Measurements from ENCODE around the gene PRKACA.

Gene PRKACA

DNA sequence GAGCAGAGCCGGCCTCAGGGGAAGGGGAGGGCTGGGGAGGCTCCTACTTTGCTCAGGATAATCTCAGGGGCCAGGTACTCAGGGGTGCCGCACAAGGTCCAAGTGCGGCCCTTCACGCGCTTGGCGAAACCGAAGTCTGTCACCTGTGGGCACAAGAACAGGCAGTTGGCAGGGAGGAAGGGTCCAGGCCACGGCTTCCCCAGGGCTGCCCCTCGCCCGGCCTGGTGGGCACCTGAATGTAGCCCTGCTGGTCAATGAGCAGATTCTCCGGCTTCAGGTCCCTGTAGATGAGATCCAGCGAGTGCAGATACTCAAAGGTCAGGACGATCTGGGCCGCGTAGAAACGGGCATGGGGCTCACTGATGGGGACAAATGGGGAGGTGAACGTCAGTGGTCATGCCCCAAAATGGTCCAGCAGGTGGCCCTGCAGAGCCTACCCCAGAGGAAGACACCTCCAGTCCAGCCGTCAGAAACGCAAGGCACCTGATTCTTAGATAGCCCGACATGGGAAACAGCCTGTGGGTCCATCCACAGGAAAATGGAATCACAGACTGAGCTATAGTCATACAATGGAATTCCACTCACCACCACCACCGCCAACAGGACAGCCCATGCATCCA is 19.9 kb downstream of the PRKACA start:
- peaks cover 13% of the 10 kb centered on the region for H3K36me3 ChIP-seq (ENCODE audit: control insufficient read depth, low read length)
- no peaks in the 10 kb centered on the region for H3K27me3 ChIP-seq (ENCODE audit: control insufficient read depth, low read length)
- H4K20me1 ChIP-seq (ENCODE audit: control insufficient read depth, insufficient read depth, low read depth, low read length) = no peaks in the 10 kb centered on the region
- no peak overlapping the region for H3K27ac ChIP-seq (ENCODE audit: low read depth, low read length)
- no peak overlapping the region for H3K4me2 ChIP-seq (ENCODE audit: low read length)
- no peaks in the 10 kb centered on the region for H3K79me2 ChIP-seq (ENCODE audit: control insufficient read depth, low read length)
- no peak overlapping the region for H3K4me3 ChIP-seq (ENCODE audit: low read length)
- H3K4me1 ChIP-seq (ENCODE audit: control insufficient read depth, low read length) = no peaks in the 10 kb centered on the region; the same call in 1 of the 2 replicates
- no peak for TF ChIP-seq EZH2phosphoT487 (IDR thresholded peaks at IDR 0.05; ENCODE audit: borderline replicate concordance, low read length)
- TF ChIP-seq, protein P1, sequence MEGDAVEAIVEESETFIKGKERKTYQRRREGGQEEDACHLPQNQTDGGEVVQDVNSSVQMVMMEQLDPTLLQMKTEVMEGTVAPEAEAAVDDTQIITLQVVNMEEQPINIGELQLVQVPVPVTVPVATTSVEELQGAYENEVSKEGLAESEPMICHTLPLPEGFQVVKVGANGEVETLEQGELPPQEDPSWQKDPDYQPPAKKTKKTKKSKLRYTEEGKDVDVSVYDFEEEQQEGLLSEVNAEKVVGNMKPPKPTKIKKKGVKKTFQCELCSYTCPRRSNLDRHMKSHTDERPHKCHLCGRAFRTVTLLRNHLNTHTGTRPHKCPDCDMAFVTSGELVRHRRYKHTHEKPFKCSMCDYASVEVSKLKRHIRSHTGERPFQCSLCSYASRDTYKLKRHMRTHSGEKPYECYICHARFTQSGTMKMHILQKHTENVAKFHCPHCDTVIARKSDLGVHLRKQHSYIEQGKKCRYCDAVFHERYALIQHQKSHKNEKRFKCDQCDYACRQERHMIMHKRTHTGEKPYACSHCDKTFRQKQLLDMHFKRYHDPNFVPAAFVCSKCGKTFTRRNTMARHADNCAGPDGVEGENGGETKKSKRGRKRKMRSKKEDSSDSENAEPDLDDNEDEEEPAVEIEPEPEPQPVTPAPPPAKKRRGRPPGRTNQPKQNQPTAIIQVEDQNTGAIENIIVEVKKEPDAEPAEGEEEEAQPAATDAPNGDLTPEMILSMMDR (IDR thresholded peaks at IDR 0.05; ENCODE audit: low read depth, low read length, poor library complexity, severe bottlenecking) = peak; percentile 20
- H3K9me3 ChIP-seq (ENCODE audit: control insufficient read depth, insufficient read depth, low read length) = peaks cover 9% of the 10 kb centered on the region
- H3F3A ChIP-seq (ENCODE audit: control insufficient read depth, insufficient read depth) = no peaks in the 10 kb centered on the region
- no peaks in the 10 kb centered on the region for H3K9me2 ChIP-seq (replicated peaks; ENCODE audit: control insufficient read depth, low read length)

DNA sequence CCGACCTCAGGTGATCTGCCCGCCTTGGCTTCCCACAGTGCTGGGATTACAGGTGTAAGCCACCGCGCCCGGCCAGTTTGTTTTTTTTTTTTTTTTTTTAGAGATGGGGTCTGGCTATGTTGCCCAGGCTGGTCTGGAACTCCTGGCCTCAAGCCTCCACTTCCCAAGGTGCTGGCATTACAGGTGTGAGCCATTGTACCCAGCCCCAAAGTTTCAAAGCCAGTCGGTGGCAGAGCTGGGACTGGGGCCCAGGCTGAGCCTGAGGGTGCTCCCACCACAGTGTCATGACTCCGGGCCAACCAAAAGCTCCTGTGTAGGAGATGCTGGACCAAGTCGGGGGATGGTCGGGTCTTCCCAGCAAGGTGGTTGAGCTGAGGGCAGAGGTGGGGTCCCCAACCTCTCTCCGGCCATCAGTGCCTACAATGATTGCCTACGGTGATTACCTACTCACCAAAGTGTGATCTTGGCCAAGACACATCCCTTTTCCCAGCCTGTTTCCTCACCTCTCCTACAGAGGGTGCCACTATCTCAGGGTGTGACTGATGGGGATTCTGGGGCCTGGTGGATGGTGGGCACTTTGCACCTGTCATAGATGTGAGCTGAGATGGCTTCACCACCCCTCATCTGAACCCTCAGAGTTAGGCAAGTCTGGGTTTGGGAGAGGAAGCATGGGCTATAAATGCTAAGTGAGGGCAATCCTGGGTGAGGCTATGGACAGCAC is 21.1 kb downstream of the PRKACA start:
- no peak for TF ChIP-seq EZH2phosphoT487 (IDR thresholded peaks at IDR 0.05; ENCODE audit: borderline replicate concordance, low read length)
- TF ChIP-seq, protein P1 (IDR thresholded peaks at IDR 0.05; ENCODE audit: low read depth, low read length, poor library complexity, severe bottlenecking) = peak; percentile 18
- no peaks in the 10 kb centered on the region for H4K20me1 ChIP-seq (ENCODE audit: control insufficient read depth, insufficient read depth, low read depth, low read length)
- H3K27me3 ChIP-seq (ENCODE audit: control insufficient read depth, low read length) = no peaks in the 10 kb centered on the region
- H3K4me3 ChIP-seq (ENCODE audit: low read length) = no peak overlapping the region
- peaks cover 9% of the 10 kb centered on the region for H3K9me3 ChIP-seq (ENCODE audit: control insufficient read depth, insufficient read depth, low read length)
- no peaks in the 10 kb centered on the region for H3K9me2 ChIP-seq (replicated peaks; ENCODE audit: control insufficient read depth, low read length)
- H3F3A ChIP-seq (ENCODE audit: control insufficient read depth, insufficient read depth) = 0 out of 2 replicates have a peak, but pooled peaks cover 4% of the 10 kb centered on the region
- no peaks in the 10 kb centered on the region; the same call in 1 of the 2 replicates for H3K79me2 ChIP-seq (ENCODE audit: control insufficient read depth, low read length)
- H3K27ac ChIP-seq (ENCODE audit: low read depth, low read length) = no peak overlapping the region
- H3K4me2 ChIP-seq (ENCODE audit: low read length) = no peak overlapping the region
- peaks cover 13% of the 10 kb centered on the region for H3K36me3 ChIP-seq (ENCODE audit: control insufficient read depth, low read length)
- peaks cover 8% of the 10 kb centered on the region for H3K4me1 ChIP-seq (ENCODE audit: control insufficient read depth, low read length)

DNA sequence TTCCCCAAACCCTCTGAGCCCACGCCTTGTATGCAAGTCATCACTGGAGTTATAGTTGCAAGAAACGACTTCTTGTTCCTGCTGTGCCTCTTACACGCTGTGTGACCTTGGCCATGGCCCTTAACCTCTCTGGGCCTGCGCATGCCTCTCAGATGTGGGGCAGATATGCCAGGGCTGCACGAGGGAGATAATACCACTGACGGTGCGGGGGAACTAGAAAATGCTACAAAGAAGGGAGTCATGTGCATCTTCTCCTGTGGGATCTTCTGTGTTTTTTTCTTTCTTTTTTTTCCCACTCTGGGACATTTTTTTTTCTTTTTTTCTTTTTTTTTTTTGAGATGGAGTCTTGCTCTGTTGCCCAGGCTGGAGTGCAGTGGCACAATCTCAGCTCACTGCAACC is 22.7 kb downstream of the PRKACA start:
- Histone ChIP-seq H3K79me2 (ENCODE audit: control insufficient read depth, low read length) (no peaks in the 10 kb centered on the region; the same call in 1 of the 2 replicates), H3K4me2 (ENCODE audit: low read length) (no peak overlapping the region), H3K36me3 (ENCODE audit: control insufficient read depth, low read length) (peaks cover 11% of the 10 kb centered on the region), H3K27me3 (ENCODE audit: control insufficient read depth, low read length) (no peaks in the 10 kb centered on the region), H3K27ac (ENCODE audit: low read depth, low read length) (no peak overlapping the region), H3K9me2 (replicated peaks; ENCODE audit: control insufficient read depth, low read length) (no peaks in the 10 kb centered on the region), H3F3A (ENCODE audit: control insufficient read depth, insufficient read depth) (0 out of 2 replicates have a peak, but pooled peaks cover 4% of the 10 kb centered on the region), H4K20me1 (ENCODE audit: control insufficient read depth, insufficient read depth, low read depth, low read length) (no peaks in the 10 kb centered on the region), H3K9me3 (ENCODE audit: control insufficient read depth, insufficient read depth, low read length) (peaks cover 9% of the 10 kb centered on the region), H3K4me1 (ENCODE audit: control insufficient read depth, low read length) (peaks cover 8% of the 10 kb centered on the region), H3K4me3 (ENCODE audit: low read length) (no peak overlapping the region)
- no peak for TF ChIP-seq EZH2phosphoT487 (IDR thresholded peaks at IDR 0.05; ENCODE audit: borderline replicate concordance, low read length)
- TF ChIP-seq, protein P1 (IDR thresholded peaks at IDR 0.05; ENCODE audit: low read depth, low read length, poor library complexity, severe bottlenecking) = no peak
